ENCODE measurements around the gene EEF1G.
"Not testable (repeated sequence)": the region's sequence is repeated elsewhere in the genome, so short reads cannot be mapped to it uniquely, and the experiment has no call there.

Gene EEF1G

DNA sequence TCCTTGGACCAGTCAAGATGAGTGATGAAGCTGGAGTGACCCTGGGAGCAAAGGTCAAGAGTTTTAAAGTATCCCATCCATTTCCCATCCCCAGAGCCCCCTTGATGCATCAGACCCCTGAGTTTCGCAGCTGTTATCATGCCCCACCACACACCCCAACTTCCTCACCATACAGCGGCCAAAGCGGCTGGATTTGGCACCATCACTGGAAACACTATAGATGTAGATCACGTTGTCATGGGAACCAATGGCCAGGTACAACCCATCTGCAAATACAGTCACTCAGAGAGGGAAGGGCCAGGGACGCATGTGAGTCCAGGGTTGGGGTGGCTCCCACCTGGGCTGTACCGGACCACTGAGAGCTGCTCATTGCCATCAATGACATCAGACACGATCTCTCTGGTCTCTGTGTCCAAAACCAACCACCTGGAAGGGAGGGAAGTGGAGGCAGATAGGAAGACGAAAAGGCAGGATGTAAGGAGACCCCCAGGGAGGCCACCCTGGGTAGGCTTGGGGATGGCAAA, 30.1 kb upstream of the EEF1G start:
- no peak for DNase-seq (ENCODE audit: low read depth)

DNA sequence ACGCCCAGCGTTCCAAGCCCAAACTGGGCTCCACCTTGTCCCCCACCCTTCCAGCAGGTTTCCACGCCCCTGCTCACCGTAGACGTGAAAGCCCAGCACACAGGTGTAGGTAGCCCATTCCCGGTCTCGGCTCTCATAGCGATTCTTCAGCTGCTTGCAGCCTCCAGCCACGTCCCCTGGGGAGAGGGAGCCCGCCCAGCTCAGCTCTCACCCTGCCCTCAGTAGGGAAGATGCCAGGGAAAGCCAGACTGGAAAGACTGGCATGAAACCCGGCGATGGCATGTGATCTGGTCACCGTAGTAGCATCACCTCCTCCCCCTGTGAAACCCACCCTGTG, 29.3 kb upstream of the EEF1G start:
- no peak for DNase-seq (ENCODE audit: low read depth)

DNA sequence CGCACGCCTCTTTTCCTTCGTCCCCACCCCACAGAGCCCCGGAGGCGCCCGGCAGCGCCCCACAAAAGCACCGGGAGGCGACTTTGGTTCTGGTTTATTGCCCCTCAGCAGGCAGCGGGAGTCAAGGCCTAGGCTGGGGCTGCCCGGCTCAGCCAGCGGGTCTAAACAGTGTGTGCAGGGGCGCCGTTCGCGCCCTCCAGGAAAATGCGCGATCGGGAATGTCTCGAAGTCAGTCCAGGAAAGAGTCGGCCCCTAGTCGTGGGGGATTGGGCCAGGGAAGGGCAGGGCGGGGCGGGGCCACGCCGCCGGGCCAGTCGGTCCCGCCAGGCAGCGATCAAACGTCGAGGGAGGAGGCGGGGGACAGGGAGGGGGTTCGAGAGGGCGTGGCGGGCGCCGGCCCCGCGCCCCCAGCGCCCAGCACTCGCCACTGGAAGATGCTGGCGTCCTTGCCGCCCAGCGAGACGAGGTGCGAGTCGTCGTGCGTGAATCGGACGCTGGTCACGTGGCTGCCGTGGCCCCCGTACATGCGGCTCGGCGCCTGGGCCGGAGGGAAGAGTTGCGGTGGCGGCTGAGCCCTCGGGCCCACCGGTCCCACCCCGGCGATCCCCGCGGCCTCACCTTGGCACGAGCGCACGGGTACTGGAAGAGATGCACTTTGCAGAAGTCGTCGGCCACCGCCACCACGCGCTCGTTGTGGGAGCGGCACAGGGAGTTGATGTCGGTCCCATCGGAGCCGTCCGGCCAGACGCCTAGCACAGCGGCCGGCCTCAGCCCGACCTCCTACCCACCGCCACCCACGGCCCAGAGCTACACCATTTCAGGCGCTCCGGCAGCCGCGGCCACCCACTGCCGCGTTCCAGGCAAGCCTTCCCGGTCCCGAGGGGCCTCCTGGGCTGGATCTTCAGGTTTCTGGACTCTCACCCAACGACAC, 28.7 kb upstream of the EEF1G start:
- DNase-seq (ENCODE audit: low read depth) = no peak

DNA sequence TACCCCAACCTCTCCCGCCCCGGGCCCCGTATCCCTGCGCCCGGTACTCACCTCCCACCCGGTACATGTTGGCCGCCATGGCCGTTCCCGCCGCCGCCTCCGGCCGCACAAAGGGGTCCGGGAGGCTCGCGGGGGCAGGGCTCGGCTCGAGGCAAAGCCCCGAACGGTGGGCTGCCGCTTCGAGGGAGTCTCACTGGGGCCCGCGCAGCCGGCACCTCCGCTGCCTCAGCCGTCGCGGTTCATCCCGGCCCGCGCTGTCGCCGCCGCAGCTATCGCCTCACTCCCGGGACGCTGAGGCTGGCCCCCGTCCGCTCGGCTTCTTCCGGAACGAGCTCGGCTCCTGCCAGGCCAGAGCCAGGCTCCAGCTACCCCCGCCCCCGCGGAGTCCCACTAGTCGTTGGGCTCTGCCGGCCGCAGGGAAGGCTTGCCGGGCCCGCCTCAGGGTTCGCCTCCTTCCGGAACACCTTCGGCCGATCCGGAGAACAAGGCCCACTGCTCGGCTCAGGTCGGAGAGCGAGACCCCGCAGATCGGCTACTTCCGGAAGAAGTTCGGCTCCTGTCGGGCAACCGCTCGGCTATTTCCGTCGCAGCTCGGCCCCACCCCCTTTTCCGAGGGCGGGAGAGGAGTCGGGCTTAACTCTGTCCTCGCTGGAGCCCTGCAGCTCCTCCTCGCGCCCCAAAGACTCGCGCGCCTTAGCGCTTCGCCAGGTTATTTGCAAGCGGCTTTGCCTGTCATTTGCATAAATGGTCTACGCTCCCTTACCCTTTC, 27.9 kb upstream of the EEF1G start, which contains the start of gene MTA2:
Gene MTA2 (minus strand): TSS at position 494 of the 769 bp plus-strand sequence. CDS start 415 bp downstream, at position 79.
- DNase-seq (ENCODE audit: low read depth) = peak; percentile 96

DNA sequence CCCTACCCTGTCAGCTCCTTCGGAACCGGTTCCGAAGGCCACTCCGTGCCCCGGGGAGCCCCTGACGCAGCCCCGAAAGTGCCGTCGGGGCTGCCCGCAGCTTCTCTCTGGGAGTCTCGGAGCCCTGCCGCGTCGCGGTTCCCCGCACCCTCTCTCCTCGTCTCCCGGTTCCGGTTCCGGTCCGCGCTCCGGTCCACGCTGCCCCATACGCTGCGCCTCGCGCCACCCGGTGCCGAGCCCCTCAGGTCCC, 27.4 kb upstream of the EEF1G start:
- no peak for DNase-seq (ENCODE audit: low read depth)

DNA sequence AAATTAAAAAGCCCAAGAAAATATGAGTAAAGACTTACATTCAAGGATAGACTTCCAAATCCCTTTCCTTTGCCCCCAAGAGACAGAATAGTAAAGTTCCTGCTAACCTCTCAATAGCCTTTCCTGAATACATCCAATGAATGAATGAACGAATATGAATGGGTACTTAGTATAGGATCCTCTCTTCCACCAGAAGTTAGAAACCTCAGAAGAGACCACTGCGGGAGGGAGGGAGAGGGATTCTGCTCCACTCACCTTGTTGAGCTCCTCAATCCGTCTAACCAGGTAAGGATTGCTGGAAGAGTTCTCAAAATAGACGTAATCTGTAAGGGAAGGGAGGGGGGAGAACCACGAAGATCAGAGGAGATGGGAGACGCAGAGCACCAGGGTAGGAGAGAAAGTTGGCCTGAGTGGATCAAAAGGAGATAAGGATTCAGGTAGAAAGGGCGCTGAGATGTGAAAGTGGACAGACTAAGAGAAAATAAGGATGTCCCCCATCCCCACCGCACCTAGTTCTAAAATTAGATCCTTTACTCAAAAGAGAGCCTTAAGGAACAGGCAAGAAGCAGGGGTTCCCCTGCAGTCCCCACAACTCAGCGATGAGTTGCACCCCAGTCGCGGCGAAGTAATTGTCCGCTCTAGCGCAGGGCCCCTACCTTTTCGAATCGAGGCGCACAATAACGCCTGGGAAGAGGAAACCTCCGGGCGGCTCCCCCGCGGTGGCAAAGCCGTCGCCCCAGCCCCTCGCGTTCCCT, 26.9 kb upstream of the EEF1G start:
- no peak for DNase-seq (ENCODE audit: low read depth)

DNA sequence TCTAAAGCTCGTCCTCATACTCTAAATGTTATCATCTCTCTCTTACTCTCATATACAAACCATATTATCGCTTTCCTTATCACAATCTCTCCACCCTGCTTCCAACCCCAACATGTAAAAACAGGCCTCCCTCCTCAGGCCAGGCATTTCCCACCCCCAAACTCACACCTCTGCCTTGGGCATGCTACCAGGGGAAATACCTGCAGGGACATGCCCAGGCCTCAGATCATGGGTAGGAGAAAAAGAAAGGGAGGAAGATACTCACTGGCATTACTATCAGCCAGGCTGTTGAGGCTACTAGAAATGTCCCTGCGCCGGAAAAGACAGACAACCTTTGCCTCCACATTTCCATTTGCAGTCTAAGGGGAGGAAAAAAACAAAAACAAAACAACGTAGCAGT, 26.2 kb upstream of the EEF1G start:
- DNase-seq (ENCODE audit: low read depth) = no peak

DNA sequence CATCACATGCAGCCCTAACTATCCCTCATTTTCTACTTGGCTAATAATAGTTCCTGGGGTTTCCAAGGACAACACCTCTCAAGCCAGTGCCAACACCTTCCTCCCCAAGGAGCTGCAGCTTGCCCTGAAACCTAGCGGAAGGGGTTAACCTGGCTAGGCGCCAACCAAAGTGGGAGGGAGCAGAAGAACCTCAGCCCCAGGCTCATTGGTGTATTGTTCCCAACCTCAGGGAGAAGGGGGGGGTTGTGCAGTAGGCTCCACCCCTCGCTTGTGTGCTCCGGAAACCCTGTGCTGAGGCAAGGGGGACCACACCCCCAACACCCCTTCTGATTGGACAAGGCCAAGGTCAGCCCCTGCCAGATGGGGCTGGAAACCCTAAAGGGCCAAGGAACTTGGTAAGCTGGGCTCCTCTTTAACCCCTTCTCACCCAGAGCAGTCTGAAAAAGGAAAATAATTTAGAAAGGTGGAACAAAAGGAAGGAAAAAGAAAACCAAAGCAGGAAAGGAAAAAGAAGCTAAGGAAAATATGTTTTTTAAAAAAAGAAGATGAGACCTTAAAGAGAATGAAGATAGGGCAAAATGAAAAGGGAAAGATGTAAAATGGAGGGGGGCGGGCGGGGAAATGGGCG, 25.5 kb upstream of the EEF1G start:
- DNase-seq (ENCODE audit: low read depth) = no peak

DNA sequence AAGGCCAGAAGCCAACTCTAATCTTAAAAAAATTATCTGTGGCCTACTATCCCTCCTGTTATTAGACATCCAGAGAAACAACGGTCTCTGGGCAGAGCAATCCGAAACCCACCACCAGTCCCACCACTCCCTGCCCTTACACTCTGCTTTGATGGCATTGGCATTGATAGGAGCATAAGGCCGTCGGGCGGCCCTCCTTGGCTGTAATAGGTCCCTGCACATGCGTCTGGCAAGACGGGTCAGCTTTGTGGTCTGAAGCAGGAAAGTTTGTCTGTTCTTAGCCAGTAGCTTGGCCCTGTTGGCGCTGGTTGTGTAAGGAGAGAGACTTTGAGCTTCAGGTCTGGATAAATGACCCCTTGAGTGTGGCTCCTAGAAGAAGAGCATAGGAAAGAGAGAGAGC, 21.4 kb upstream of the EEF1G start:
- no peak for DNase-seq (ENCODE audit: low read depth)

DNA sequence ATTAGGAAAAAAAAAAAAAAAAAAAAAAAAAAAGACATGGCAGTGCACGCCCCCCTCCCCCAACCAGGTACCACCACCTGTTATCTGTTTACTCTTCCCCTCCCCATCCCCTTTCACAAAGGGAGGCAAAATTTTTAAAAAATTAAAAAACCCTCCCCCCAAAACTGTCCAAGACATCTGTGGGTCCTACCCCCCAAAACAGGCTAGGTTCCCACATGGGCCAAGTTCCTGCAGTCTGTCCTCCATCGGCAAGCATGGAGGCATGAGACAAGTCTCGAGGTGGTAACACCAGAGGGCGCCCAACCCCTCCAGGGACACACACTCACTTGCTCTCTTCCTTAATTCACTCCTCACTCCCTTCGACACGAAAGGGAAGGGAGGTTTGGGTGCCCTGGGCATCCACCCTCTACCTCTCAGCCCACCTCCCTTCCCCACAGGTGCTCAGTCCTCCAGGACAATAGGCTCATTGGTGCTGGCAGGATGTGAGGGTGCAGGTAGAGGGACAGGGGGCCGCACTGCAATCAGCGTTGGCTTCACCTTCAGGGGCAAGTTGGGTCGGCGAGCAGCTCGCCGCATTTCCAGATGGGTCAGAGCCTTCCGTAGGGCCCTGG, 19.8 kb upstream of the EEF1G start:
- no peak for DNase-seq (ENCODE audit: low read depth)

DNA sequence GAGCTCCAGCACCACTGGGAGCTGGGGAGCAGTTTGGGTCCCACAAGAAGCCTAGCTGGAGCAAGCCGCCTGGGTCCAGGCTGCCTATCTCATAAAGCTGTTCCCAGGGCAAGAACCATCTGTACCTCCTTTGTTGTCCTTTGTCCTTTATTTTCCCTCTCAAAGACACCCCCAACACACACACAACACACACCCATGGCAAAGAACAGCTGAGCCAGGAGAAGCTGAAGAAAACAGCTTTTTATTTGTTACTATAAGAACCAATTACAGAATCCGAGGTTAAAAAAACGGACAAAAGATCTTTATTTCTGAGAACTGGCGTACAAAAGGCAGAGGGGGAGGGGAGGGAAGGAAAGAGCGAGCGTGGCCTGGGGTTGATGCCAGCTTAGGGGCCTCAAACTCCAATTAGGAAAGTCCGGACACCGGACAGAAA, 19.3 kb upstream of the EEF1G start:
- DNase-seq (ENCODE audit: low read depth) = no peak

DNA sequence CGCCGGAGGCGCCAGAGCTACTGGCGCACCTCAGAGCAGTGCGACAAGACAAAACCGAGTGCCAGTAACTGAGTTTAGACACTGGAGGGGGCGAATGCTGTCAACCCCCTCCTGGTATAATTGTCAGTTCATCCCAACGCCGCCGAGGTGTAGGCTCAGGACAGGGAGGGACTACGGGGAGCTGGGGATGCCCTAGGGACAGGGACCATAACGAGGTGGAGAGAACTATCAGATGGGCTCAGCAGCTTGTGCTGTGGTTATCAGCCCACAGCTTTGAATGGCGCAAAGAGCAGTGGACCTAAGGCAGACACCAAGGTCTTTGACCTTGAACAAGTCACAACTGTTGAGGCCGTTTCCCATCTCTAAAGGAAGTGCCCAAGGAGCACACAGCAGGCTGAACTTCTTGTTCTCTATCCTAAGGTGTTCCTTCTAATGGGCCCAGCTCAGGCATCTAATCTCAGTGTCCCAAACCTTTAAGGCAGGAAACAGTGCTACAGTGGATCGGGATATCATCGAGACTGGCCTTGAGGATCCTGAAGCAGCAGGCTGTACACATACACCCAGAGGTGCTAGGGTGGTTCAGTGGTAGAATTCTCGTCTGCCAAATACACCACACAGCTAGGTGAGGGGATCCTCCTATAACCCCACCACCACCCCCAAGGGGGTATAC, 18.6 kb upstream of the EEF1G start:
- no peak for DNase-seq (ENCODE audit: low read depth)

DNA sequence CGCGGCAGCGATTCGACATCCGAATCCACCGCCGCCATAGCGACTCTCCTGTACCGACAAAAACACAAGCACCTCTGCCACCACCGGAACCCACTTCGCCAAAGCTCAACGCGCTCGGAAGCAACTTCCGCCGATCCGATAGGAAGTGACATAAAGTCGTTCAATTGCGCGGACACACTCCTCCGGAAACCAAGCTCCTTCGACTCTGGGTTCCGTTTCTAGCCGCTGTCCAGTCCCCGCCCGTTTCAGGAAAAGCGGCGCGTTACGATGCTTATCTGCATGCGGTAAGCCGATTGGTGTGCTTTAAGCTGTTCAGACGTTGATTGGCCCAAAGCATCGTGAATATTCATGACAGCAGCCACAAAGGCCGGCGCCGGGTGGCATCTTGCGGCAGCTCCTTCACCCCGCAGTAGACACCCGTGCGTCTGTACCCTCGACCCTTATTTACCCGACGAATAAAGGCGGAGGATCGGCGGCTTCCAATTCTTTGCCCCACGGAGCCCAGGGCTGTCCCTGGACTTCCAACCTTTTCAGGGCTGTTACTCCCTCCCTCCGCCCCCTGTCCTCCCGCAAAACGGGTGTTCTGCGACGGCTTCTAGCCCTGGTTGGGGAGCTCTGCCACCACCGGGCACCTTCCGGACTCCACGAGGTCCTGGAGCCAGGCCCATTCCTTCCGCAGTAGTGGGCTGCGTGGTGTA, 17.9 kb upstream of the EEF1G start, which contains the start of gene TUT1:
Gene TUT1 (minus strand): TSS at position 76 of the 698 bp plus-strand sequence. CDS start 38 bp downstream, at position 38.
- DNase-seq (ENCODE audit: low read depth) = peak; percentile 99

DNA sequence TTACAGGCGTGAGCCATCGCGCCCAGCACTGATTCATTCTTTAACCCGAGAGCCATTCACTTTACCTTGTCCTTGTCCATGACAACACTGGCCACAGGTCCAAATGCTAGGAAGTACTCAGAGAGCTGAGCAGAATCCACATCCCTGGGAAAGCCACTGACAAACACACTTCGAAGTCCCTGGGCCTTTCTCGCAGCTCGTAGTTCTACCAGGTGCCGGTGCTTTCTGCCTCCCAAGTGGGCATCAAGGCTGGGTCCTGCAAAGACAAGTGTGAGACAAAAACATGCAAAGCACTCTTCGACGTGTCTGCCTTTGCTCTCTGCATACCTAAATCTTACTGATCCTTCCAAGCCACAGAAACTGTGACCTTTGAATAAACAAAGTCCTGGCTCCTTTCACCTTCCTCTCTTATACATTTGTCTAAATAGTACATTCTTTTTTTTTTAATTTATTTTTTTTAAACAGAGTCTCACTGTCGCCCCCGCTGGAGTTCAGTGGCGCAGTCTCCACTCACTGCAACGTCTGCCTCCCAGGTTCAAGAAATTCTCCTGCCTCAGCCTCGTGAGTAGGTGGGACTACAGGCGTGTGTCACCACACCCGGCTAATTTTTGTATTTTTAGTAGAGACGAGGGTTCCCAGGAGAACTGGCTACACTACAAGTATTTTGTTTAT, 15.4 kb upstream of the EEF1G start:
- no peak for DNase-seq (ENCODE audit: low read depth)

DNA sequence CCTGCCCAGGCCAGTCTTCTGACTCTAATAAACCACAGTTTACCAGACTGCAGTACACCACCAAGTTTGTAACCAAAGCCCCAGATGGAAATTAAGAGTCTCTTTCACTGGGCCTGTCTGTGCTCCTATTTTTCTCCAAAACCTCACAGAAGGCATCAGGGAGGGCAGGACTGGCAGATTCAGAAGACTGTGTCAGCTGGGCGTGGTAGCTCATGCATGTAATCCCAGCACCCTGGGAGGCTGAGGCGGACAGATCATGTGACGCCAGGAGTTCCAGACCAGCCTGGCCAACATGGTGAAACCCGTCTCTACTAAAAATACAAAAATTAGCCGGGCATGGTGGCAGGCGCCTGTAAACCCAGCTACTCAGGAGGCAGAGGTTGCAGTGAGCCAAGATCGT, 11.7 kb upstream of the EEF1G start:
- DNase-seq (ENCODE audit: low read depth) = not testable (repeated sequence)

DNA sequence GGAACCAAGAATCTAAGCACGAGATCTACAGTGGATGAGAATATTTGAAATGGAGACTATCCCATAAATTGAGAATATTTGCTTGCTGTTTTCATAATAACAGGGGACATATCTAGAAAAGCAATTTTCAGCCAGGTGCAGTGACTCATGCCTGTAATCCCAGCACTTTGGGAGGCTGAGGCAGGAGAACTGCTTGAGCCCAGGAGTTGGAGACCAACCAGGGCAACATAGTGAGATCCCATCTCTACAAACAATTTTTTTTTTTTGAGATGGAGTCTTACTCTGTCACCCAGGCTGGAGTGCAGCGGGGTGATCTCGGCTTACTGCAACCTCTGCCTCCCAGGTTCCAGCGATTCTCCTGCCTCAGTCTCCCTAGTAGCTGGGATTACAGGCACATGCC, 8.0 kb upstream of the EEF1G start:
- not testable (repeated sequence) for DNase-seq (ENCODE audit: low read depth)

DNA sequence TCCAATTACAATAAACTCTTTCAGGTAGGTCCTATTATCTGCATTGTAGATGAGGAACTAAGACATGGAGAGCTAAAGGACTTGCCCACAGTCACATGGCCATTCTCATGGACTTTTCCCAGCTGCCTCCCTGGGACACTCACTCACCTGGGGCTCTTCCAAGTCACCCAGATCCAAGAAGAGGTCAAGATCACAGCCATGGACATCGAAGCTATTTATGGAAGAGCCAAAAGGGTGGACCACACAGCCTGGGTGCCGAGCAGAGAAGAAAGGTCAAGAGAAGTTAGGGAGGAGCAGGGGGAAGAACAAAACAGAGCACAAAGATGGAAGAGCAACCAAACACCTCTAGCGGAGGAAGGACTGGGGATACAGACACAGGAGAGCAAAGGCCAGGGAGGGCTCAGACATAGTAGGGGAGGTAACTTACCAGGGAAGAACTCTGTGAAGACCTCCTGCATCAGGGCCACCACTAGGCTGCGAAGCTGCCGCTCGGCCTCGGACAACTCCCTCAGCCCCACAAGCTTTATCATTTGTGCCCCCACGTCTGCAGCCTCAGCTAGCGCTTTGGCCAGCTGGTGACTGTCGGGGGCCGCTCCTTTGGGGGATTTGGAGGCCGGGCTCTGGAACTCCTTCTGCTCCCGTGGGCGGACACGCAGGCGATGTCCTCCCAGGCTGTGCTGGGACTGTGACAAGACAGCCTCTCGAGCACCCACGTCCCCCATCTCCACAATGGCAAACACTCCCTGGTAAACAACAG, 7.4 kb upstream of the EEF1G start:
- no peak for DNase-seq (ENCODE audit: low read depth)

DNA sequence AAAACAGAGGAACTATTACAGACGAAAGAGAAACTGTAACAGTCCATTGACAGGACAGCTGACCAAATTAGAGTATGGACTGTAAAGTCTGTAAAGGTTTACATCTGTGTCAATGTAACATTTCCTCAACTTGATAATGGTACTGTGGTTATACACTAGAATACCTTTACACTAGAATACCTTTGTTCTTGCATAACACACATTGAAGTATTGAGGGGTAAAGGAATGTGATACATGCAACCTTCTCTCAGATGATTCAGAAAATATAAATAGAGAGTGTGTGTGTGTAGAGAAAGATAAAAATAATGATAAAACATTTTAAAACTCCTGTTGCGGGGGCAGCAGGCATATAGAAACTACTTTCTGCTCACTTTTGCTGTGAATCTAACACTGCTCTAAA, 5.6 kb upstream of the EEF1G start:
- DNase-seq (ENCODE audit: low read depth) = no peak

DNA sequence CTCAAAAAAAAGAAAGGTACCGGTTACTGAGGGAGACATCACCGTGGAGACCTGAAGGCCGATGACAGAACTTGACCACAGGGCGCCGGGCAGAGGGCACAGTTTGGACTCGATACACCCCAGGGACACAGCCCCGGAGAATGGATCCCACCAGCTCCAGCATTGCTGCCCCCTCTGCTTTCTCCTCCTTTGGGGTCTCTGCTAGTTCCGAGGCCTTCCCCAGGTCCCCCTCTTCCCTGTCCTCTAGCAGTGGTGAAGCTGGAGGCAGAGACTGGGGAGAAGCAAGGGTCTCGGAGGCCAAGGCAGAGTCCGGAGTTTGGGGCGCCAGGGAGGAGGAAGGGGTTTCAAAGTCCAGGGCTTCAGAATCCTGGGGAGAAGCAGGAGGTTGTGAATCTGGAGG, 4.8 kb upstream of the EEF1G start:
- DNase-seq (ENCODE audit: low read depth) = no peak
